ENCODE results near the gene CRB3. TPM values are rescaled to one million over a fixed set of nuclear protein-coding genes. Genes with fewer than 3 reads are reported as not detected.

Gene CRB3
- total and polyA plus RNA-seq, 4 donors: 19.2 to 38.7 (median 28.9) TPM

DNA sequence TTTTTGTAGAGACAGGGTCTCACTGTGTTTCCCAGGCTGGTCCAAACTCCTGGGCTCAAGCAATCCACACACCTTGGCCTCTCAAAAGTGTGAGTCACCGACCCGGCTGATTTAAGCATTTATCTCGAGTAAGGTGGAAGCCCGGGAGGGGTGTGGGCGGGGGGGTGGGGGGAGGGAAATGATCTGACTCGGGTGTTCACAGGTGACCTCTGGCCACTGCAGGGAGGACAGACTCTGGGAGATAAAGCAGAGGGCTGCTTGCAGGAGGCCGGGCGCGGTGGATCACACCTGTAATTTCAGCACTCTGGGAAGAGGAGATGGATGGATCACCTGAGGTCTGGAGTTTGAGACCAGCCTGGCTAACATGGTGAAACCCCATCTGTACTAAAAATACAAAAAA lies 9.6 kb downstream of the CRB3 start:
- TF ChIP-seq FOXA2 (IDR thresholded peaks at IDR 0.05): no peak
- no peak for TF ChIP-seq TAF1 (conservative IDR thresholded peaks at IDR 0.05)
- TF ChIP-seq HNF4A (conservative IDR thresholded peaks at IDR 0.05): no peak
- TF ChIP-seq HNF4G (IDR thresholded peaks at IDR 0.05): no peak
- TF ChIP-seq RXRA (IDR thresholded peaks at IDR 0.05): no peak
- no peak for TF ChIP-seq FOXA1 (IDR thresholded peaks at IDR 0.05)
- no peak for TF ChIP-seq RAD21 (IDR thresholded peaks at IDR 0.05)
- Histone ChIP-seq H3K36me3 (ENCODE audit: control insufficient read depth in 4 of 4, insufficient read depth in 3 of 4, low read depth in 1 of 4, low read length in 3 of 4) (no peaks in the 10 kb centered on the region), H3K27ac (ENCODE audit: low read depth in 1 of 2, low read length in 2 of 2) (no peak overlapping the region), H3K27me3 (ENCODE audit: control insufficient read depth in 4 of 4, insufficient read depth in 4 of 4, low read length in 3 of 4) (no peaks in the 10 kb centered on the region), H3K9ac (ENCODE audit: low read depth in 1 of 2, low read length in 2 of 2) (no peak overlapping the region), H3K4me1 (ENCODE audit: control insufficient read depth in 4 of 4, insufficient read depth in 4 of 4, low read length in 3 of 4) (peaks cover 0 to 17% (median 3%) of the 10 kb centered on the region in 4 donors), H3K4me3 (ENCODE audit: low read depth in 1 of 3, low read length in 3 of 3) (no peak overlapping the region), H3K9me3 (ENCODE audit: control insufficient read depth in 4 of 4, low read length in 3 of 4) (no peaks in the 10 kb centered on the region)
- DNase-seq (ENCODE audit: low spot score): no peak
- WGBS: 69% methylated on average over 9 of the region's 9 CpGs

GRCh38 chr19:6475321-6476108 lies 11.4 kb downstream of the CRB3 start:
- Histone ChIP-seq H3K27me3 (ENCODE audit: control insufficient read depth in 4 of 4, insufficient read depth in 4 of 4, low read length in 3 of 4) (no peaks in the 10 kb centered on the region), H3K27ac (ENCODE audit: low read depth in 1 of 2, low read length in 2 of 2) (no peak overlapping the region), H3K36me3 (ENCODE audit: control insufficient read depth in 4 of 4, insufficient read depth in 3 of 4, low read depth in 1 of 4, low read length in 3 of 4) (no peaks in the 10 kb centered on the region), H3K9ac (ENCODE audit: low read depth in 1 of 2, low read length in 2 of 2) (no peak overlapping the region), H3K4me1 (ENCODE audit: control insufficient read depth in 4 of 4, insufficient read depth in 4 of 4, low read length in 3 of 4) (peaks cover 0 to 17% (median 3%) of the 10 kb centered on the region in 4 donors), H3K9me3 (ENCODE audit: control insufficient read depth in 4 of 4, low read length in 3 of 4) (no peaks in the 10 kb centered on the region), H3K4me3 (ENCODE audit: low read depth in 1 of 3, low read length in 3 of 3) (no peak overlapping the region)
- no peak for TF ChIP-seq RXRA (IDR thresholded peaks at IDR 0.05)
- TF ChIP-seq TAF1 (conservative IDR thresholded peaks at IDR 0.05): no peak
- TF ChIP-seq JUND (IDR thresholded peaks at IDR 0.05): no peak
- no peak for TF ChIP-seq FOXA2 (IDR thresholded peaks at IDR 0.05)
- no peak for TF ChIP-seq REST (IDR thresholded peaks at IDR 0.05)
- TF ChIP-seq, protein P1, sequence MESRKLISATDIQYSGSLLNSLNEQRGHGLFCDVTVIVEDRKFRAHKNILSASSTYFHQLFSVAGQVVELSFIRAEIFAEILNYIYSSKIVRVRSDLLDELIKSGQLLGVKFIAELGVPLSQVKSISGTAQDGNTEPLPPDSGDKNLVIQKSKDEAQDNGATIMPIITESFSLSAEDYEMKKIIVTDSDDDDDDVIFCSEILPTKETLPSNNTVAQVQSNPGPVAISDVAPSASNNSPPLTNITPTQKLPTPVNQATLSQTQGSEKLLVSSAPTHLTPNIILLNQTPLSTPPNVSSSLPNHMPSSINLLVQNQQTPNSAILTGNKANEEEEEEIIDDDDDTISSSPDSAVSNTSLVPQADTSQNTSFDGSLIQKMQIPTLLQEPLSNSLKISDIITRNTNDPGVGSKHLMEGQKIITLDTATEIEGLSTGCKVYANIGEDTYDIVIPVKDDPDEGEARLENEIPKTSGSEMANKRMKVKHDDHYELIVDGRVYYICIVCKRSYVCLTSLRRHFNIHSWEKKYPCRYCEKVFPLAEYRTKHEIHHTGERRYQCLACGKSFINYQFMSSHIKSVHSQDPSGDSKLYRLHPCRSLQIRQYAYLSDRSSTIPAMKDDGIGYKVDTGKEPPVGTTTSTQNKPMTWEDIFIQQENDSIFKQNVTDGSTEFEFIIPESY (IDR thresholded peaks at IDR 0.05): no peak
- TF ChIP-seq FOXA1 (IDR thresholded peaks at IDR 0.05): no peak
- 41% methylated on average over 52 of the region's 52 CpGs for WGBS
- no peak for DNase-seq (ENCODE audit: low spot score)

Measured in liver (tissue), 9 donors.